Large intestine (tissue), 12 donors: Measurements from ENCODE around the gene MYO1B. TPM values are rescaled to one million over a fixed set of nuclear protein-coding genes. Genes with fewer than 3 reads are reported as not detected.

Experiments
- DNase-seq, 2 donors: peaks; one replicate each; pipeline versions ENCODE4 v3.0.0 to v3.0.0-alpha.2; 2013
- H3K27ac ChIP-seq: one replicate; pipeline ENCODE4 v1.5.1; 2013; ENCODE audit warnings: low read length
- H3K27me3 ChIP-seq: 2 replicates; pipeline ENCODE4 v1.6.1; 2013; ENCODE audit warnings: low read length; ENCODE audit not compliant: control insufficient read depth, insufficient read depth
- H3K36me3 ChIP-seq: 2 replicates; pipeline ENCODE4 v1.6.1; 2013; ENCODE audit warnings: low read length; ENCODE audit not compliant: control insufficient read depth, insufficient read depth
- H3K4me1 ChIP-seq: one replicate; pipeline ENCODE4 v1.6.1; 2013; ENCODE audit warnings: low read length; ENCODE audit not compliant: control insufficient read depth, insufficient read depth
- H3K4me3 ChIP-seq: one replicate; pipeline ENCODE4 v1.5.1; 2013; ENCODE audit warnings: low read length
- H3K9me3 ChIP-seq: one replicate; pipeline ENCODE4 v1.6.1; 2013; ENCODE audit warnings: mild to moderate bottlenecking, low read depth, low read length, moderate library complexity; ENCODE audit not compliant: control insufficient read depth
- WGBS: methylation state at CpG from one replicate; pipeline ENCODE4 v1.1.5; 2013; ENCODE audit warnings: low lambda C conversion rate; ENCODE audit not compliant: insufficient coverage; 5-methylcytosine and 5-hydroxymethylcytosine counted together
- long read RNA-seq, 11 donors: transcript quantifications; one replicate each; lab custom pipeline, GENCODE V29; 2026
- polyA plus RNA-seq: library from polyadenylated mRNA; unstranded; fragments of 120-200 nt; gene quantifications from one replicate; pipeline ENCODE4 v1.2.1, GENCODE V29; 2013

Gene MYO1B
- 37.9 TPM for polyA plus RNA-seq
- long read RNA-seq, donor 1, full-length matches to known transcripts: 6 of 6 reads
- long read RNA-seq, donor 1, partial matches to known transcripts: 0 of 6 reads
- long read RNA-seq, donor 1, other reads (novel, unspliced or antisense): 0 of 6 reads
- long read RNA-seq, donor 2, full-length matches to known transcripts: 6 of 21 reads
- long read RNA-seq, donor 2, partial matches to known transcripts: 15 of 21 reads
- long read RNA-seq, donor 2, other reads (novel, unspliced or antisense): 0 of 21 reads
- long read RNA-seq, donor 3: 0 reads
- long read RNA-seq, donor 4: 0 reads
- long read RNA-seq, donor 5, full-length matches to known transcripts: 10 of 10 reads
- long read RNA-seq, donor 5, partial matches to known transcripts: 0 of 10 reads
- long read RNA-seq, donor 5, other reads (novel, unspliced or antisense): 0 of 10 reads
- long read RNA-seq, donor 6, full-length matches to known transcripts: 3 of 12 reads
- long read RNA-seq, donor 6, partial matches to known transcripts: 9 of 12 reads
- long read RNA-seq, donor 6, other reads (novel, unspliced or antisense): 0 of 12 reads
- long read RNA-seq, donor 7, full-length matches to known transcripts: 1 of 1 reads
- long read RNA-seq, donor 7, partial matches to known transcripts: 0 of 1 reads
- long read RNA-seq, donor 7, other reads (novel, unspliced or antisense): 0 of 1 reads
- long read RNA-seq, donor 8, partial matches to known transcripts: 0 of 2 reads
- long read RNA-seq, donor 8, other reads (novel, unspliced or antisense): 0 of 2 reads
- long read RNA-seq, donor 9, full-length matches to known transcripts: 4 of 4 reads
- long read RNA-seq, donor 9, partial matches to known transcripts: 0 of 4 reads
- long read RNA-seq, donor 9, other reads (novel, unspliced or antisense): 0 of 4 reads
- long read RNA-seq, donor 10, full-length matches to known transcripts: 4 of 17 reads
- long read RNA-seq, donor 10, partial matches to known transcripts: 13 of 17 reads
- long read RNA-seq, donor 10, other reads (novel, unspliced or antisense): 0 of 17 reads
- long read RNA-seq, donor 11, full-length matches to known transcripts: 5 of 11 reads
- long read RNA-seq, donor 11, partial matches to known transcripts: 6 of 11 reads
- long read RNA-seq, donor 11, other reads (novel, unspliced or antisense): 0 of 11 reads

DNA sequence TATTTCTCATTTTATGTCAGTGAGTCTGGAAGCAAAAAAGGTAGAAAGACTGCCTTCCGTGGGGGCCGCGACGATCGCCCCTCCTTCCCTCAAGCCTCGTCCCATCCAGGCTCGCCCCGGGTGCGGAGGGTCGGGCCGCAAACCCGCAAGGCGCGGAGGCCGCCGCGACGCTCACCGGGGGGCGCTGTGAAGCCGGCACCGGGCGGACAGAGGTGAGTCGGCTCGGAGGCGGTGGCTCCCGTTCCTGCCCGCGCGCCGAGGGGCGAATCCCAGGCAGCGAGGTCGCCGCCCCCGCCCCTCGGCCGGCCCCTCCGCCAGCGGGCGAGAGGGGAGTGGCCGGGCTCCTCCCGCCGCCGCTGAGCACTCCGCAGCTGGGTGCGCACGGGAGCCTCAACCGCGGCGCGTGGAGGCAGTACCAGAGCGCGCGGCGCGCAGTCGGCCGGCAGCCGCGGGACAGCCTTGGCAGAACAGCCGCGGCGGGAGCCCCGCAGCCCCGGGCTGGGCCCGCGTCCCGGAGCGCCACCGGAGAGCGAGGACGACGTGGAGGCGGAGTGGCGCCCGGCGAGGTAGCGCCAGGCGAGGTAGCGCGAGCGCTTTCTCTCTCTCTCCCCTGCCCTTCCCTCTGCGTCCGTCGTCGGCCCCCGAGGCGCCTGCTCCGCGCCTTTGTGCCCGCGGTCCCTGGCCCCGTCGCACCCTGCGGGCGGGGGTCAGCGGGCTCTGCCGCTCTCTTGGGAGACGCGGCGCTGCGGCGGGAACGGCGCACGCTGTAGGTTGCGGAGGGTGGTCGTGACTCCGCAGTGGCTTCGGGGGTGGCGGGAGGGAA, at the start of gene MYO1B:
Gene MYO1B, plus strand, starts transcription at position 359 of the 823 bp plus-strand sequence. CDS start 31,492 bp downstream, outside the sequence.
- H3K9me3 ChIP-seq: no peaks in the 10 kb centered on the region
- H3K36me3 ChIP-seq: no peaks in the 10 kb centered on the region
- H3K4me1 ChIP-seq: peaks cover 14% of the 10 kb centered on the region
- no peaks in the 10 kb centered on the region for H3K27me3 ChIP-seq
- peak within 1 kb of the TSS; percentile 80 for H3K4me3 ChIP-seq
- WGBS: no CpG with 5 or more reads among the region's 112 CpGs
- H3K27ac ChIP-seq: peak within 1 kb of the TSS; percentile 61
- peak; percentile 86 to 92 for DNase-seq

GRCh38 chr2:191197096-191197495, 48.1 kb upstream of the MYO1B start:
- Histone ChIP-seq H3K27me3 (no peaks in the 10 kb centered on the region), H3K36me3 (no peaks in the 10 kb centered on the region), H3K9me3 (no peaks in the 10 kb centered on the region), H3K27ac (no peak overlapping the region), H3K4me1 (no peaks in the 10 kb centered on the region), H3K4me3 (no peak overlapping the region)
- DNase-seq: no peak
- WGBS: 78% methylated on average over 2 of the region's 3 CpGs

GRCh38 chr2:191198271-191198670, 46.9 kb upstream of the MYO1B start:
- no peak overlapping the region for H3K4me3 ChIP-seq
- H3K27ac ChIP-seq: no peak overlapping the region
- H3K36me3 ChIP-seq: no peaks in the 10 kb centered on the region
- no peak for DNase-seq
- no peaks in the 10 kb centered on the region for H3K9me3 ChIP-seq
- no peaks in the 10 kb centered on the region for H3K4me1 ChIP-seq
- WGBS: no CpG with 5 or more reads among the region's 4 CpGs
- H3K27me3 ChIP-seq: no peaks in the 10 kb centered on the region

- H3K9me3 ChIP-seq: no peaks in the 10 kb centered on the region
- H3K27ac ChIP-seq: no peak overlapping the region
- 100% methylated on average over 2 of the region's 6 CpGs for WGBS
- no peak overlapping the region for H3K4me3 ChIP-seq
- no peaks in the 10 kb centered on the region for H3K4me1 ChIP-seq
- DNase-seq: no peak
- no peaks in the 10 kb centered on the region for H3K36me3 ChIP-seq
- H3K27me3 ChIP-seq: no peaks in the 10 kb centered on the region
Observed at GRCh38 chr2:191199929-191200512, 45.2 kb upstream of the MYO1B start.

DNA sequence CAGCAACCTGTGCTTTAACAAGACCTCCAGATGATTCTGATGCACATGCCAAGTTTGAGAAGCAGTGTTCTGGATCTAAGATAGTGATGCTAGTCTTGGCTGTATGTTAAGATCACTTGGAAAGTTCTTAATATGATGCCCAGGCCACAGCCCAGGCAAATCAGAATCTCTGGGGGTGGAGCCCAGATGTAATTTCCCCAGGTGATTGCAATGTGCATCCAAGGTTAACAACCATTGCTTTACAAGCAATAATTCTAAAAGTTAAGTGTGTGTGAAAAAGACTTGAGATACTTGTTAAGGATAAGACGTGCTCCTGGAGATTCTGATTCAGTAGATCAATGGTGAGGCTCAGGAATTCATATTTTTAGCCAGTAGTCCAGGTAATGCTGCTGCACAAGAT, 44.3 kb upstream of the MYO1B start:
- Histone ChIP-seq H3K36me3 (no peaks in the 10 kb centered on the region), H3K4me3 (no peak overlapping the region), H3K27me3 (no peaks in the 10 kb centered on the region), H3K27ac (no peak overlapping the region), H3K9me3 (no peaks in the 10 kb centered on the region), H3K4me1 (no peaks in the 10 kb centered on the region)
- DNase-seq: no peak
- WGBS: no CpG with 5 or more reads among the region's 1 CpG

DNA sequence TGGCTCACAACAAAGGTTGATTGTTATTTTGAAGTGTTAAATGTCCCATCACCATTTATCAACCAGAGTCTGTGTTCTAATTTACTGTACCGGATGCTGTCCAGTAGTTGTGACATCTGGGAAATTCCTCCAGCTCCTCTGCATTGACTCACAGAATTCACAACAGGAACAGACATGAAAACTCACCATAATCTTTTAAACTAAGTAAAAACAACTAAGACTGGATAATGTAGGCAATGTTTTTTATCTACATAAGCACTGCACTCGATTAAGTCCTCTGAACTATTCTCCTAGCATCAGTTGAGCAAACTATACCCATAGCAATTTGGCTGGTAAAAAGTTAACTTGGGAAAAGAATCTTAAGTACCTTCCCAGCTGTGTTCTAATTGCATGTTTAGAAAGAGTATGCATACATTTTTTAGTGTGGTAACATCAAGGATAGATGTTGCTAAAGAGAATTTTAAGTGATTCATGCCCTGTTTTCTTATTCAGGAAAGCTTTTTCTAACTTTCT, 42.9 kb upstream of the MYO1B start:
- Histone ChIP-seq H3K27ac (no peak overlapping the region), H3K36me3 (no peaks in the 10 kb centered on the region), H3K4me1 (no peaks in the 10 kb centered on the region), H3K4me3 (no peak overlapping the region), H3K27me3 (no peaks in the 10 kb centered on the region), H3K9me3 (no peaks in the 10 kb centered on the region)
- 100% methylated on average over 1 of the region's 2 CpGs for WGBS
- no peak for DNase-seq

DNA sequence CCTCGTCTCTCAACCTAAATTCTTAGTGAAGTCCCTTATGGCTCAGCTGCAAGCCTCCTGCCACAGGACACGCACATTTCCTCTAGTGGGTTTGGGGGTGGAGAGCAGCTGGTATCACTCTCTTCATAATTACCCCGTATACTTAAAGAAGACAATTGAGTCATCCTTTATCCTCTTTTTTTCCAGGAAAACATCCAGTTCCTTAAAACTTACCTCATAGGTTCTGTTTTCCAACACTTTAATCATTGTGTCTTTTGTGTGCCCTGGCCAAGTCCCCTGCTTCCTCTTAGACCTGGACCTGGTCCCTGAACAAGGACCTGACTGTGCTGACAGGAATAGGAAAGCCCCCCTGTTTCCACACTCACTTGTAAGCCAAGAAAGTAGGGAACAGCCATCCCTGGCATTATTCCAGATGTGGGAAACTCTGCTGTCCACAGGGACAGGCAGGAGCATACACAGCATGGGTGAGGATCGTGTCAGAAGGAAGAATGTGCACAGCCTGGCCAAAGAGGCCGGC, 42.3 kb upstream of the MYO1B start:
- no peak overlapping the region for H3K27ac ChIP-seq
- DNase-seq: no peak
- no peaks in the 10 kb centered on the region for H3K4me1 ChIP-seq
- WGBS: 80% methylated on average over 1 of the region's 5 CpGs
- H3K9me3 ChIP-seq: no peaks in the 10 kb centered on the region
- no peaks in the 10 kb centered on the region for H3K36me3 ChIP-seq
- H3K27me3 ChIP-seq: no peaks in the 10 kb centered on the region
- no peak overlapping the region for H3K4me3 ChIP-seq

GRCh38 chr2:191204433-191204832, 40.8 kb upstream of the MYO1B start:
- no peaks in the 10 kb centered on the region for H3K4me1 ChIP-seq
- 78% methylated on average over 1 of the region's 4 CpGs for WGBS
- H3K4me3 ChIP-seq: no peak overlapping the region
- no peaks in the 10 kb centered on the region for H3K27me3 ChIP-seq
- no peaks in the 10 kb centered on the region for H3K9me3 ChIP-seq
- H3K36me3 ChIP-seq: no peaks in the 10 kb centered on the region
- no peak for DNase-seq
- H3K27ac ChIP-seq: no peak overlapping the region
